ENCODE data around the gene STK4. TPM values are rescaled to one million over a fixed set of nuclear protein-coding genes. Genes with fewer than 3 reads are reported as not detected.

The STK4 gene
- total and polyA plus RNA-seq, 2 of the 8 experiments (the other 6 are each of a cell fraction or from before 2014, with no cell fraction given) = 12.0 to 34.3 TPM

DNA sequence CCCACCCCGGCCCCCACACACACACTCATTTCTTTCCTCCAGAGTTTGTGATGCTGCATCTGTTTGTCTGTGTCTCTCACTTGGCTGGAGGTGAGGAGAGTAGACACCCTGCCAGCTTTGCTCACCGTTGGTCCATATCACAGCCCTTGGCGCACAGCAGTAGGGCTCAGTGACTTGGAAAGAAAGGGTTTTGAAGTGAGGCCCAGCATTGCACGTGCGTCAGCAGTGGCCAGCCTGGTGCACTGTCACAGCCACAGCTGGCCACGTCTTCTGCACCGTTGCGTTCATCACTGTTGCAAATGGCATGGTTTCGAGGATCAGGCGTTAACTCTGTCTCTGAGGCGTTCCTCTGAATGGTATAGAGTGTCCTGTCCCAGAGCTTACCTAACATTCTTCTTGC, 145.0 kb downstream of the STK4 start:
- POLR2A ChIA-PET (ENCODE audit: partially characterized antibody) = interaction anchor here (0.7 to 3.9 kb wide), 3 partner anchors 11 to 67 kb away, joined by 3 to 18 read pairs (median 4); partner anchors contain the start of gene KCNS1
- FAIRE-seq = no peak
- no peaks in the 10 kb centered on the region for H3K79me1 ChIP-seq (ENCODE audit: low read depth, low read length)

More for the DNA sequence above, 145.0 kb downstream of the STK4 start:
- Histone ChIP-seq H3K36me3 (ENCODE audit: control insufficient read depth in 2 of 4, insufficient read depth in 4 of 4, low read length in 3 of 4) (no peaks in the 10 kb centered on the region), H4K8ac (ENCODE audit: extremely low read depth, insufficient read depth, low read length) (no peak overlapping the region), H2BK20ac (ENCODE audit: low read length) (no peak overlapping the region), H3K4me3 (ENCODE audit: extremely low read depth in 1 of 4, insufficient read depth in 2 of 4, low read depth in 3 of 4, low read length in 4 of 4) (no peak overlapping the region), H2BK12ac (ENCODE audit: low read depth, low read length) (no peak overlapping the region), H3K18ac (ENCODE audit: extremely low read depth, low read length) (no peak overlapping the region), H4K91ac (replicated peaks; ENCODE audit: insufficient read length, low read length) (no peak overlapping the region), H3K23me2 (ENCODE audit: low read depth, low read length) (no peaks in the 10 kb centered on the region), H3K14ac (ENCODE audit: insufficient read length) (no peak overlapping the region), H3K79me2 (ENCODE audit: control insufficient read depth in 1 of 2, insufficient read depth in 2 of 2, low read length in 2 of 2) (no peaks in the 10 kb centered on the region), H3K9ac (replicated peaks in 1 of 4; ENCODE audit: extremely low read depth in 1 of 4, low read depth in 3 of 4, low read length in 3 of 4) (no peak overlapping the region), H2BK120ac (replicated peaks; ENCODE audit: low read depth, low read length) (no peak overlapping the region), H2BK15ac (ENCODE audit: low read length) (no peak overlapping the region), H3K4me2 (ENCODE audit: insufficient read depth in 1 of 2, low read depth in 2 of 2, low read length in 2 of 2) (no peak overlapping the region), H4K5ac (ENCODE audit: insufficient read length, low read depth, low read length) (no peak overlapping the region), H2BK5ac (ENCODE audit: low read depth, low read length) (no peak overlapping the region), H2AK5ac (ENCODE audit: low read depth, low read length) (no peak overlapping the region), H3K27me3 (replicated peaks in 1 of 4; ENCODE audit: control insufficient read depth in 3 of 4, extremely low read depth in 1 of 4, insufficient read depth in 3 of 4, low read length in 3 of 4) (no peaks in the 10 kb centered on the region), H3K27ac (ENCODE audit: low read depth, low read length) (no peak overlapping the region), H2AFZ (ENCODE audit: low read length) (no peak overlapping the region), H3K56ac (replicated peaks; ENCODE audit: insufficient read length, low read depth, low read length) (no peak overlapping the region), H3K4ac (replicated peaks; ENCODE audit: insufficient read length, low read depth, low read length) (no peak overlapping the region), H3K9me3 (ENCODE audit: insufficient read depth in 2 of 2, low read depth in 1 of 2, low read length in 1 of 2) (no peaks in the 10 kb centered on the region), H4K20me1 (replicated peaks in 1 of 2; ENCODE audit: control insufficient read depth in 1 of 2, insufficient read depth in 2 of 2, low read length in 2 of 2) (no peaks in the 10 kb centered on the region), H3K23ac (ENCODE audit: insufficient read length) (no peak overlapping the region), H3K4me1 (replicated peaks in 1 of 4; ENCODE audit: control insufficient read depth in 3 of 4, insufficient read depth in 4 of 4, low read length in 3 of 4) (peaks cover 0 to 7% (median 2%) of the 10 kb centered on the region in 4 experiments; a peak in 5 of 7 replicates)
- WGBS, 2 experiments (ENCODE audit: extremely low coverage in 1 of 2, insufficient coverage in 1 of 2, insufficient read length in 1 of 2, insufficient replicate concordance in 2 of 2, low coverage in 1 of 2, low lambda C conversion rate in 2 of 2, missing lambda C conversion rate in 1 of 2) = 93% methylated on average over 10 of the region's 11 CpGs; no CpG with 5 or more reads in 1 of the 2 experiments
- CTCF ChIA-PET (ENCODE audit: partially characterized antibody) = interaction anchor here (0.5 to 13.8 kb wide), 26 partner anchors 8 to 432 kb away, joined by 3 to 210 read pairs (median 4); partner anchors contain the start of genes KCNS1 and WFDC12
- TF ChIP-seq SRF (IDR thresholded peaks at IDR 0.05; ENCODE audit: low read depth, low read length) = no peak
- no peak for DNase-seq (ENCODE audit: low read depth in 1 of 2, low spot score in 2 of 2)

Data from H1 (cell line).